UCSD-AML1 (cell line): Measurements from ENCODE around the gene NRSN2.
"Not testable (repeated sequence)": the region's sequence is repeated elsewhere in the genome, so short reads cannot be mapped to it uniquely, and the experiment has no call there.

Experiments
- DNase-seq: peaks from one replicate; lab custom pipeline; 2025; ENCODE audit not compliant: unreplicated experiment; lab: John Stamatoyannopoulos, UW

NRSN2 gene

DNA sequence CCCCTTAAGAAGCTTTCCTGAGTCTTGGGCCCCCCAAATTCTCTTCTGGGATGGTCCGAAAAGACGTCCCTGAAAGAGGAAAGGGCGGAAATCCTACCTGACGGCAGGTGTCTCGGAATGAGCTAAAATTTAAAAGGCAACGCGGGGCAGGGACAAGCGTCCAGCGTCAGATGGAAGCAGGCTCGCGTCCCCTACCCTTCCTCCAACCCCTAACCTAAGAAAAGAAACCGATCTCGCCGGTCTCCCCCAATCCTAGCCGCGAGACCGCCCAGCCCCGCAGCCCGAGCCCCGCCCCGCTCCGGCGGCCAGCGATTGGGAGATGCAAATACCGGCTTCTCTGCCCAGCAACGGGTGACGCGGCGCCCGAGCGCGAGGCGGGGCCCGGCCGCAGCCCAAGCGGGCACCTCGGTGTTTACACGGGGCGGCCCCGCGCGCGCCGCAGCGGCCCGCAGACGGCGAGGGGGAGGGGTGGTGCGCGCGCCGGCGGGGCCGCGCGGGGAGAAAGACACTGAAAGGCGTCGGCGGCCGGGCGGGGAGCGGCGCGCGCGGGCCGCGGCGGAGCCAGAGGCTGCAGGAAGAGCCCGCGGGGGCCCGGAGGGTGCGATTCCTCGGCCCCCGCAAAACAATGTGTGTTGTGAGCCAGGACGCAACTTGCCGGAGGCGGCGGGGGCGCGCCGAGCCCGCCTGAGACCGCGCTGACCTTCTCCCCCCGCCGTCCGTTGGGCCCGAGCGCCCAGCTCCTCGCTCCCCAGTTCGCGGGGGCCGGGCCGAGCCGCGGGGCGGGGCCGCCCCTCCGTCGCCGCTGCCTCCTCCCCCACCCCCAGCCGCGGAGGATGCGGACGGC lies 21.6 kb upstream of the NRSN2 start, which contains the start of gene SOX12:
Gene SOX12, plus strand, starts transcription at position 508 of the 844 bp plus-strand sequence. CDS start 373 bp downstream, outside the sequence.
- DNase-seq: peak; percentile 95

DNA sequence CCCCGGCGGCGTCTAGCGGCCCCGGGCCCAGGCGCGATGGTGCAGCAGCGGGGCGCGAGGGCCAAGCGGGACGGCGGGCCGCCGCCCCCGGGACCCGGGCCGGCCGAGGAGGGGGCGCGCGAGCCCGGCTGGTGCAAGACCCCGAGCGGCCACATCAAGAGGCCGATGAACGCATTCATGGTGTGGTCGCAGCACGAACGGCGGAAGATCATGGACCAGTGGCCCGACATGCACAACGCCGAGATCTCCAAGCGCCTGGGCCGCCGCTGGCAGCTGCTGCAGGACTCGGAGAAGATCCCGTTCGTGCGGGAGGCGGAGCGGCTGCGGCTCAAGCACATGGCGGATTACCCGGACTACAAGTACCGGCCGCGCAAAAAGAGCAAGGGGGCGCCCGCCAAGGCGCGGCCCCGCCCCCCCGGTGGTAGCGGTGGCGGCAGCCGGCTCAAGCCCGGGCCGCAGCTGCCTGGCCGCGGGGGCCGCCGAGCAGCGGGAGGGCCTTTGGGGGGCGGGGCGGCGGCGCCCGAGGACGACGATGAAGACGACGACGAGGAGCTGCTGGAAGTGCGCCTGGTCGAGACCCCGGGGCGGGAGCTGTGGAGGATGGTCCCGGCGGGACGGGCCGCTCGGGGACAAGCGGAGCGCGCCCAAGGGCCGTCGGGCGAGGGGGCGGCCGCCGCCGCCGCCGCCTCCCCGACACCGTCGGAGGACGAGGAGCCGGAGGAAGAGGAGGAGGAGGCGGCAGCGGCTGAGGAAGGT lies 20.8 kb upstream of the NRSN2 start:
- peak; percentile 60 for DNase-seq

DNA sequence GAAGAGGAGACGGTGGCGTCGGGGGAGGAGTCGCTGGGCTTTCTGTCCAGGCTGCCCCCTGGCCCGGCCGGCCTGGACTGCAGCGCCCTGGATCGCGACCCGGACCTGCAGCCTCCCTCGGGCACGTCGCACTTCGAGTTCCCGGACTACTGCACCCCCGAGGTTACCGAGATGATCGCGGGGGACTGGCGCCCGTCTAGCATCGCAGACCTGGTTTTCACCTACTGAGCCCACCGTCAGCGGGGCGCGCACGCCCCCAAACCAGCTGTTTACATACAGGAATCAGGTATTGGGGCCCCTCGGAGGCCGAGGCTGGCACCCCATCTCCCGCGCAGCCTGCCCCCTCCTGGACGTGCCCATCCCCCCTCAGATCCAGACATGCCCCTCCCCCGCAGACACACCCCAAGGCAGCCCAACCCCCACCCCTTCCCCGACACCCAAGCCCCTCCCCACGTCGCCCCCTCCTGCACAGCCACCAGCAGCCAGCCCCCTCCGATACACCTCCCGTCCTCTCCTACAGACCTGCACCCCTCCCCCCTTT lies 20.2 kb upstream of the NRSN2 start:
- no peak for DNase-seq

DNA sequence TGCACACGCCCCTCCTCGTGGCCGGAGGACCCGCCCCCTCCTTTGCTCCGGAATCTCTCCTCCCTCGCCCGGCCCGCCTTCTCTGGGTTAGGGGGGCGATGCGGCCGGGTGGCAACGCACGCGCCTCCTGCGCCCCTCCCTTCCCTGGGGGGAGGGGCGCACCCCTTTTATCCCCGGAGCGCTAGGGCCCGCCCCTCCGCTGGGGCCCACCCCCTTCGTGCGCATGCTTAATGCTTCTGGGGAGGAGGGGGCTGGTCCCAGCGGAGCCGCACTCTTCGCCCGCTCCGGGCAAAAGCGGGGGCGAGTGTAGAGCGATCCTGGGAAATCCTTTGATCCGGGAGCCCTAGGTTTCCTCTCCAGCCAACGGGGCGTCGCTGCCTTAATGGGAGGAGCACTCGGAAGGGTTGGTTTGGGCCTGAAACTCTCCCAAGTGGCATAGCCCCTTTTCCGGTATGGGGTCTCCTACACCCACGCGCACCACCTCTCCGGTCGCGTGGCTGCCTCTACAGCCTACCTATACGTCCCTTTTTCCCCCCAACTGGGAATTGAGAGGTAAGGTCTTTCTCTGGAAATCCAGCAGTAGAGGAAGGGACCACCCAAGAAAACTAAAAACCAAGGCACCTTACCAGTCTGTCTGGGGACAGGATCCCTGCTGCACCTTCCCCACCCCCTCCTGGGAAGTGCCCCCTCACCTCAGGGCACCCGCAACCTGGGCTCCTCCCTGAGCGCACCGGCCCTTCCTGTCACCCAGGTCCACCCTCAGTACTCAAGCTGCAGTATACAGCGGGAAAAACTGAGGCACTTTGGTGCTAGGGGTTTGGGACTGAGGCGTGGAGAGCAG lies 19.5 kb upstream of the NRSN2 start:
- DNase-seq: peak; percentile 95

DNA sequence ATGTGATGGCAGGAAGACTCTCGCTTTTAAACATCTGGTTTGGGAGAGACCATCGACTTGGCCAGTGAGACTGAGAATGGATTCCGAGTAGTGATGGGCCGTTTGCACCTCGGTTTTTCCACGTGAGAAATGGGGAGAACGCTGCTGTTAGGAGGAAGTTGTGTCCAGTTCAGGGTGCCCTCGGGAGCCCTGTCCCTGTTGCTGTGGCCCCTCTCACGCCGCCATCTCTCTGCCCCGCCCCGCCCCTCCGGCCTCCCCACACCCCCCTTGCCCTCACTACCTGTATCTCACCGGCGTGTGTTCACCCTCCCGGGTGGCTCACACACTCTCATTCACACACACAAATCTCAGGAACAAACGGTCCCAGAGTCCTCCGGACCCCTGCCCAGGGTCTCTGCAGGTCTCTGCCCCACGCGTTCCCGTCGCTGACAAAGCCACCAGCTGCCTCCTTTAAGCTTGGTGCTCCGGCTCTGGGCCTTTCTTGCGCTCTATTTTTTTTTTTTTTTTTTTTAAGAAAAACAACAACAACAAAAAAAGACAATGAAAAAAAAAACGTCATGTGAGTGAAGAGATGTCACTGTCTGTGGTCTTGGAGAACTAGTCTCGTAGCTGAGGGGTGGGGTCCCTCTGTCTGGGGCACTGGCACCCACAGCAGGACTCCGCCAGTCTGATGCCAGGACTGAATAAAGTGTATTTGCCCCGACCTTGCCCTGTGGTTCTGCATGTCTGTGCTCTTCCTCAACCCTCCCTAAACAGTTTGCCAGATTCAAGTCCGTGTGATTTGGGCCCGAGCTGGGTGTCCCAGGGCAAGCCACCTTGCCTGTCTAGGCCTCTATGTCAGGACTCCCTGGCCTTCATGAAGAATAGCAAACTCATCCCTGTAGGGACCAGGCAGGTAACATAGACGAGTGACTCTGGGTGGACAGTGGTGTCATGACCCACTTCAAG lies 18.6 kb upstream of the NRSN2 start:
- DNase-seq: no peak

DNA sequence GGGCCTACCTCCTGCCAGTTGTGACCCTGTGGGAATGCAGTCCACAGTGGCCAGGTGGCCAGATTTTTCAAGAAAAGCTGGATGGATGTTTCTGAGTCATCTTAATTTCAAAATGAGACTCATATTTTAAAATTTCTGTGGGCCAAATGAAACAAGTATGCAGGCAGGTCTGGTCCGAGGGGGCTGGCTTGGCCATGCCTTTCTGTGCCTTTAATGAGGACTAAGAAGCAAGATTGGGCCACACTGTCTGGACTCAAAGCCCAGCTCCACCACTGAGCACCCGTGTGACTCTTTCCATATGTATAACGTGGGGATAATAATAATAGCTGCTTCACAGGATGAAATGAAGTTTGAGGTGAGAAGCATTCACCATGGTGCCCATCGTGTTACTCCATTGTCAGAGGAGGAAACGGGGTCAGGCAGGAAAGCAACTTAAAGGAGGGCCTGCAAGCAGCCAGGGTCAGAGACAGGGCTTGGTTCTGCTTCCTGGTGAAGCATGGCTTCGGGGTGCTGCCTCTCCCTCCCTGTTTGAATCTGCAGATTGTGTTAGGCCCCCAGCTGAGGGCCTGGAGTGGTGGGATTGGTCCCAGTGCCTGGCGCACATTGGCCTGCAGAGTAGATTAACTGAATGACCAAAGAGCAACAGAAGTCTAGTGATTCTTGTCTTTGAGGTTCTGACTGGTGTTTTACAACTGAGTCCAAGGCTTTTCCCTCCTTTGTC lies 17.8 kb upstream of the NRSN2 start:
- DNase-seq: no peak

DNA sequence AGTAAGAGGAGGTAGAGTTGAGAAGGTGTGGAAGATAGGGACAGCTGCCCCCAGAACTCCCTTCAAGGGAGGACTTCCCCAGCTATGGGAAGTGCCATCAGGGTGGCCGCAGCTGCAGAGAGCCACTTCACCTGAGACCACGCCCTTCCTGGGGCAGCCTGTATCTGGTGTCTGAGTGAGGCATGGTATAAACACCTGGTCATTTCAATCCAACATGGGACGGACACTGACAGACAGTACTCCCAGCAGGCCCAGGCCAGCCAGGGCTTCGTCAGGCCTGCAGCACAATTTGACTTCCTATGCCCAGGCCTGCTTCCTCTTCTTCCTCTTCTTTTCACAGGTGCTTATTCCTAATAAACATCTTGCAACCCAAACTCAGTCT lies 17.1 kb upstream of the NRSN2 start:
- no peak for DNase-seq

DNA sequence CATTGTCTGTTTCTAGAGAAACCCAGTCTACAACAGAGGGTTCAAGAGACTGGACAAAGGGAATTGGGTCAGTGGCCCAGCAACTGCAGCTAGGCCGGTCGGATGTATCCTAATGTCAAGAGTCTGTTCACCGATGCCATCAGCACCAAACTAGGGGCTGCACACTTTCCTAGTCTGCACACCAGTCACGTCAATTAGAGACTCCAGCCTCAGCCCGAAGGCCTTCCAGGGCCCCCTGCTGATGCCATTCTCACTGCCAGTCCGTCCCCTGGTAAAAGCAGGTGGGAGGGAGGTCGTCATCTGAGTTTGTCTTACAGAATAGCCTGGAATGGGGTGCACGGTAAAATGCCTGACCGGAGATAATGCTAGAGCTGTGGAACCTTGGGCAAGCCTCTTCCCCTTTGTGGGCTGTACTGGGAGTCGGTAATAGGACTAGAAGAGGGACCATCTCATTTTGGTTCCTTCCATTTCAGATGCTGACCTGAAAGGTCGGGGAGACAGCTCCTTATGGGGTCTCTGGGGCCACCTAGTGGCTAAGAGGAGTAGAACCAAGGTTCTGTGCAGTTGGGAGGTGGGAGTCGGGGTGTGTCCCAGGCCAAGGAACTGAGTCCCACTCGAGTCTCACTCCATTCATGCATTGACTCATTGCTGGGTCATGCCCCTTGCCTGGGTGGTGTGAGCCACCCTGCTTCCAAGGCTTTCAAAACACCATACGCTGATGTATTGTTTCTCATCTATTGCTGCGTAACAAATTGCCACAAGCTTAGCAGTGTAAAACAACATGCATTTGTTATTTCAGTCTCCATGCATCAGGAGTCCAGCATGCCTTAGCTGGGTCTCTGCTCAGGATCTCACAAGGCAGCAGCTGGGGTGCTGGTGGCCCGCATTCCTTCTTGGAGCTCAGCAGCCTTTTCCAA lies 16.4 kb upstream of the NRSN2 start:
- peak; percentile 51 for DNase-seq

DNA sequence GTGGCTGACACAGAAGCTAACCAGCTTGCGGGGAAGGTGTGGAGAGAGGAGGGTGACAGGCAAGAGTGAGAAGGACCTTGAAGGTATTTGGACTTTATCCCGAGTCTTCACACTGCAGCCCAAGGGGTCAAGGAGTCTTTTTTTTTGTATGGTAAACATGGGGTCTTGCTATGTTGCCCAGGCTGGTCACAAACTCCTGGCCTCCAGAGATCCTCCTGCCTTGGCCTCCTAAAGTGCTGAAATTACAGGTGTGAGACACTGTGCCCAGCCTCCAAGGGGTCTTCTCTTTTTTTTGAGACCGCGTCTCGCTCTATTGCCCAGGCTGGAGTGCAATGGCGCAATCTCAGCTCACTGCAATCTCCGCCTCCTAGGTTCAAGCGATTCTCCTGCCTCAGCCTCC lies 12.3 kb upstream of the NRSN2 start:
- no peak for DNase-seq

DNA sequence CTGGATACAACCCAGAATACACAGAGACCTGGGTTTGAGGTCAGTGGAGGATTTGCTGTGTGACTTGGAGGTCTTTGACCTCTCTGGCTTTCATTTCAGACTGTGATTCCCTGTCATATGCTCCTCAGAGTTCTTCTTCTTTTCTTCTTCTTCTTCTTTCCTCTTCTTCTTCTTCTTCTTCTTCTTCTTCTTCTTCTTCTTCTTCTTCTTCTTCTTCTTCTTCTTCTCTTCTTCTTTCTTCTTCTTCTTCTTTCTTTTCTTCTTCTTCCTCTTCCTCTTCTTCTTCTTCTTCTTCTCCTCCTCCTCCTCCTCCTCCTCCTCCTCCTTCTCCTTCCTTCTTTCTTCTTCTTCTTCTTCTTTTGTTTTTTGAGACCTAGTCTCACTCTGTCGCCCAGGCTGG lies 10.9 kb upstream of the NRSN2 start:
- DNase-seq: not testable (repeated sequence)

DNA sequence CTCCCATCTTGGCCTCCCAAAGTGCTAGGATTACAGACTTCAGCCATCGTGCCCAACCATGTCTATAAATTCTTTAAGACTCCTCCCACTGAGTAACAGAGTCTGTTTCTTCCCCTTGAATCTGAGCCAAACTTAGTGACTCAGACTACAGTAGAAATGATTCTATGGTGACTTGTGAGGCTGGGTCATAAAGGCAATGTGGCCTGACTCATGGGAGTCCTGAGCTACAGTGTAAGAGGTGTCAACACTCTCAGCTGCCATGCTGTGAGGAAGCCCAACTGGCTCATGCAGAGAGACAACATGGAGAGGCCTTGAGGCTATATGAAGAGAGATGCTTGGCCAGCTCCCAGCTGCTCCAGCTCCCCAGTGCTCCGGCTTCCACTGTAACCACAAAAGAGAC lies 5.2 kb upstream of the NRSN2 start:
- DNase-seq: no peak

DNA sequence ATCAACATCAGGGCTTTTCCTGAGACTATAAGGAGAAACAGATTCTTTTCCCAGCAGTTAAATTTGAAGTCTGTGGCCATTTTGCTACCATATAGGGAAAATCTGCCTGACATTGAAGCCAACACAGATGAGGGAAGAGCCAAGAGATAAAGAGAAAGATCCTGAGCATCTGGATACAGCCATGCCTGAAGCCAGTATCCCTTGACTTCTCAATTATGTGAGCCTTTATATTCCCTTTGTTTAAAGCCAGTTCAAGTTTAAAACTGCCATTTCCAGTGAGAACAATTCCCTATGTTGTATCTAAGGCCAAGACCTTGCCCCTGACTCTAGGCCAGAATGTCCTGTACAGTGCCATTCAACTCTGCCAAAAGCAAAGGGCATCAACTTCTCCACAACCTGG lies 3.8 kb upstream of the NRSN2 start:
- DNase-seq: no peak

DNA sequence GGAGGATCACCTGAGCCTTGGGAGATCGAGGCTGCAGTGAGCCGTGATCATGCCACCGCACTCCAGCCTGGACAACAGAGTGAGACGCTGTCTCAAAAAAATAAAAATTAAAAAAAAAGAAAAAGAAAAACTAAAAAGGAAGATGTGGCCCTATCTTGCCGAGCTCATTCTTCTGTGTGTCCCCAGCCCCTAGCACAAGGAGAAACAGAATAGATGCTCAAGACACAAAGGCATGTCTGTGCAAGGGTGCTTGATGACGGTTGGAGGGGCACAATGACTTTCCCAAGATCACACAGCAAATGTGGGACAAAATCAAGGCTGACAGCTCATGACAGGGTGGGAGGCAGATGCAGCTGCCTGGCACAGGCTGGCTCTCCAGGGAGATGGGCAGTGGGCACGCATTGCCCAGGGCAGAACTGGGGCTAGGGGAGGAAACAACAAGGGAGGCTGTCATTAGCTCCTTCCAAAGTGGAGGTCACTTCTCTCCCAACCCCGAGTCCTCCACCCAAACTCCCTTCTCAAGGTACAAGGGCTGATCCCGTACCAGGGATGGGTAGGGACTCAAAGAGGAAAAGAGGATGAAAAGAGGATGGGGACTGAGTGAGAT lies 775 bp upstream of the NRSN2 start:
- no peak for DNase-seq

DNA sequence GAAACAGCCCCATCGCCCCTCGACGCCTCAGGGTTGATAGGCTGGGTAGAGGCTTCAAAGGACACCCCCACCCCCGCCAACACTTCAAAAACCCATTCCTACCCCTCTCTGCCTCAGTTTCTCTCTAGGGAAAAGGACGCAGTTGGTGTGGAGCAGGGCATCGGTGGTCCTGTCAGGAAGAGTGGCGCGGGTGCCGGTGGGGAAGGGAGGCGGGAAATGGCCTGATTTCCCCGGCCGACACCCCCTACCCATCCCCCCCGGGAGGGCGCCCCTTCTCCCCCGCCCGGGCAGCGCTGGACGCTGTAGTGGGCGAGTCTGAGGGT lies 367 bp downstream of the NRSN2 start:
- DNase-seq: no peak

DNA sequence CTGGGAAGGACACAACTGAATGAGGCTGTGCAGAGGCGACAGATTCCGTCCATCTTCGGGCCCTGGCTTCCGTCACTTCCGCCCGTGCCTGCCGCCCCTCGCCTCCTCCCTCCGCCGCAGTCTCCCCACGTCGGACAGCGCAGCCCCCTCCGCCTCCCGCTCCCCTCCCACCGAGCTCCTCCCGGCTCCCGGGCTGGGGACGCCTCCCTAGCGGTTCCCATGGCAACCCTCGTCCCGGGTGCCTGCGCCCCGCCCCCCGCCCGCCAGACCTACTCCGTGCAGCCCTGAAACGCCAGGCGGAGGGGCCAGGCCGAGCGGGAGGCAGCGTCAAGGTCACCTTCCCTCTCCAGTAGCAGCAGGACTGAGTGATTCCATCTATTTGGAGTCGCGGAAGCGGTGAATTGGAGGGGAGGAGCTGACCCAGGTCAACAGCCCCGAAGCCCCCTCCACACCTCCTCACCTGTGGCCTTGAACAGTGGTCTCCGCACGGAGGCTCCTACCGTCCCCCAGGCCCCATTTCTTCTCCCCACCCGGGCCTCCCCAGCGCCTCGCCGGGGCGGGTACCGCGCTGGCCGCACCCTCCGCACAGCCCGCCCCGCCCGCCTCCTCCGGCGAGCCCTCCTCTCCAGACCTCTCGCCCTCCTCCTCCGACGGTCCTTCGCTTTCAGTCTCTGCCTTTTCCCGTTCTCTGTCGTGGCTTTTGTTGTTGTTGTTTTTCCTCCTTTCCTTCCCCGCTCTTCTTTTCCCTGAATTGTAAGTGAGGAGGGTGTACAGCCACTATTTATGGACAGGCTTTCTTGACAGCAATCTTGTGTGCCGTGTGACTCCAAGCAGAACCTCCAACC lies 951 bp downstream of the NRSN2 start:
- DNase-seq: peak; percentile 79

DNA sequence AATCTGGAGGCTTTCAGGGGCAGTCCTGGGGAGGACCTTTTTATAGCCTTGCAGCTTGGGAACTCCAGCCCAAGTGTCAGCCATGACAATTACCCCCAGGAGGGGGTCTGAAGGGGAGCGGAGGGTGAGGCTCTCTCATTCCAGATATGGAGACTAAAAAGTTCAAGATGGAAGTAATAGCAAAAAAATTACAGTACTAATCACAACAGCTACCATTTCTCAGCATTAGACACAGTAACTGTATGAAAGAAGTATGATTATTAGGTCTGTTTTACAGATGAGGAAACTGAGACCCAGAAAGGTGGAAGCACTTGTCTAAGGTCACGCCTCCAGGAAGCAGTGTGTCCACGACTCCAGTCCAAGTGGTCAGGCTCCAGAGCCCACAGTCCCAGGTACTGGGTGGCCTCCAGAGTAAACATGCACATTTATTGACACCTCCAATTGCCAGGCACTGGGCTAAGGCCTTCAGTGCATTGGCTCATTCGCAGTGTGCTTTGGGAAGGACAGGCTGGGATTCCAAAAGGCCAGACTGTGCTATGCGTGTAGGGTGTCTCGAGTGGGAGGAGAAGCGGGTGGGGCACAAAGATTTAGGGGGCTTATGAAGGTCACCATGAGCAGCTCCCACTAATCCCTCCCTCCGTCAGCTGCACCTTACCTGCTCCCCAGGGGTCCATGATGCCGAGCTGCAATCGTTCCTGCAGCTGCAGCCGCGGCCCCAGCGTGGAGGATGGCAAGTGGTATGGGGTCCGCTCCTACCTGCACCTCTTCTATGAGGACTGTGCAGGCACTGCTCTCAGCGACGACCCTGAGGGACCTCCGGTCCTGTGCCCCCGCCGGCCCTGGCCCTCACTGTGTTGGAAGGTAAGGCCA lies 2.3 kb downstream of the NRSN2 start:
- DNase-seq: no peak
